Measurements from ENCODE around the gene DNAAF6.

The DNAAF6 gene

GRCh38 chrX:107207943-107208342 is 1.5 kb downstream of the DNAAF6 start:
- no peak for DNase-seq (ENCODE audit: low read depth, low spot score)
- CTCF ChIA-PET = no interaction called here
- POLR2A ChIA-PET = no interaction called here
- H3K4me3 ChIP-seq (ENCODE audit: low read depth, low read length) = no peak overlapping the region
- no peak for TF ChIP-seq CTCF (IDR thresholded peaks at IDR 0.05; ENCODE audit: insufficient read depth, low read length, missing control alignments)

GRCh38 chrX:107213477-107213876 is 7.1 kb downstream of the DNAAF6 start:
- no peak for TF ChIP-seq CTCF (IDR thresholded peaks at IDR 0.05; ENCODE audit: insufficient read depth, low read length, missing control alignments)
- DNase-seq (ENCODE audit: low read depth, low spot score) = no peak
- ChIA-PET CTCF (no interaction called here), POLR2A (no interaction called here)
- H3K4me3 ChIP-seq (ENCODE audit: low read depth, low read length) = no peak overlapping the region

GRCh38 chrX:107226757-107227156 is 20.3 kb downstream of the DNAAF6 start:
- CTCF ChIA-PET = no interaction called here
- POLR2A ChIA-PET = no interaction called here
- H3K4me3 ChIP-seq (ENCODE audit: low read depth, low read length) = no peak overlapping the region
- no peak for DNase-seq (ENCODE audit: low read depth, low spot score)
- TF ChIP-seq CTCF (IDR thresholded peaks at IDR 0.05; ENCODE audit: insufficient read depth, low read length, missing control alignments) = no peak

- CTCF ChIA-PET = no interaction called here
- POLR2A ChIA-PET = no interaction called here
- no peak for DNase-seq (ENCODE audit: low read depth, low spot score)
- no peak overlapping the region for H3K4me3 ChIP-seq (ENCODE audit: low read depth, low read length)
- TF ChIP-seq CTCF (IDR thresholded peaks at IDR 0.05; ENCODE audit: insufficient read depth, low read length, missing control alignments) = no peak
Observed at GRCh38 chrX:107227780-107228485, 21.5 kb downstream of the DNAAF6 start.

- DNase-seq (ENCODE audit: low read depth, low spot score) = no peak
- ChIA-PET POLR2A (no interaction called here), CTCF (no interaction called here)
- TF ChIP-seq CTCF (IDR thresholded peaks at IDR 0.05; ENCODE audit: insufficient read depth, low read length, missing control alignments) = no peak
- H3K4me3 ChIP-seq (ENCODE audit: low read depth, low read length) = no peak overlapping the region
Observed at GRCh38 chrX:107228486-107228819, 22.0 kb downstream of the DNAAF6 start.

GRCh38 chrX:107272431-107272921 is 66.1 kb downstream of the DNAAF6 start:
- no peak overlapping the region for H3K4me3 ChIP-seq (ENCODE audit: low read depth, low read length)
- CTCF ChIA-PET = interaction anchor here (1.1 kb wide), 1 partner anchor 52 kb away, joined by 3 read pairs; no protein-coding TSS in a partner anchor

More at GRCh38 chrX:107272431-107272921, 66.1 kb downstream of the DNAAF6 start:
- POLR2A ChIA-PET = no interaction called here
- no peak for DNase-seq (ENCODE audit: low read depth, low spot score)
- no peak for TF ChIP-seq CTCF (IDR thresholded peaks at IDR 0.05; ENCODE audit: insufficient read depth, low read length, missing control alignments)

Data from AG04449 (cell line).